NCI-H2081 treated with DMSO at 0.1 percent for 48 hours (cell line): ENCODE data around the gene AMZ1.

Experiments used
- DNase-seq: peaks from one replicate; lab custom pipeline; 2025; lab: John Stamatoyannopoulos, UW

AMZ1 gene

GRCh38 chr7:2687881-2688318 is at the start of gene AMZ1:
TSS of gene AMZ1 (plus strand) at chr7:2688202. CDS start at chr7:2700452, 12,250 bp downstream.
- no peak for DNase-seq

- no peak for DNase-seq
Measured at GRCh38 chr7:2638224-2638991, 49.6 kb upstream of the AMZ1 start.

- DNase-seq: no peak
Measured at GRCh38 chr7:2639181-2639681, 48.8 kb upstream of the AMZ1 start.

GRCh38 chr7:2639695-2640481 is 48.1 kb upstream of the AMZ1 start:
- no peak for DNase-seq

GRCh38 chr7:2640482-2640830 is 47.5 kb upstream of the AMZ1 start:
- no peak for DNase-seq

- DNase-seq: no peak
Measured at GRCh38 chr7:2640846-2641316, 47.1 kb upstream of the AMZ1 start.

GRCh38 chr7:2641406-2642393 is 46.3 kb upstream of the AMZ1 start:
- no peak for DNase-seq

- no peak for DNase-seq
Measured at GRCh38 chr7:2643386-2644219, 44.4 kb upstream of the AMZ1 start.

- DNase-seq: no peak
Measured at GRCh38 chr7:2644220-2644561, 43.8 kb upstream of the AMZ1 start.

GRCh38 chr7:2644562-2645273 is 43.3 kb upstream of the AMZ1 start:
- no peak for DNase-seq

- DNase-seq: no peak
Measured at GRCh38 chr7:2645274-2645868, 42.6 kb upstream of the AMZ1 start.

- no peak for DNase-seq
Measured at GRCh38 chr7:2646336-2646679, 41.7 kb upstream of the AMZ1 start.

- DNase-seq: no peak
Measured at GRCh38 chr7:2646680-2647571, 41.1 kb upstream of the AMZ1 start.

GRCh38 chr7:2647594-2648172 is 40.3 kb upstream of the AMZ1 start:
- no peak for DNase-seq

GRCh38 chr7:2649139-2649838 is 38.7 kb upstream of the AMZ1 start:
- DNase-seq: no peak

GRCh38 chr7:2649991-2650390 is 38.0 kb upstream of the AMZ1 start:
- DNase-seq: no peak

- no peak for DNase-seq
Measured at GRCh38 chr7:2650451-2650850, 37.6 kb upstream of the AMZ1 start.

- DNase-seq: no peak
Measured at GRCh38 chr7:2651336-2651735, 36.7 kb upstream of the AMZ1 start.
